ENCODE results near the gene LIN7B. TPM values are rescaled to one million over a fixed set of nuclear protein-coding genes. Genes with fewer than 3 reads are reported as not detected.
"Not testable (repeated sequence)": the region's sequence is repeated elsewhere in the genome, so short reads cannot be mapped to it uniquely, and the experiment has no call there.

LIN7B gene
- total and polyA plus RNA-seq, 2 of the 8 experiments (the other 6 are each of a cell fraction or from before 2014, with no cell fraction given): 4.1 to 4.2 TPM

- H2AFZ ChIP-seq (ENCODE audit: low read length); H2BK15ac ChIP-seq (ENCODE audit: low read length); H2BK12ac ChIP-seq (ENCODE audit: low read depth, low read length); DNase-seq (ENCODE audit: low read depth in 1 of 2, low spot score in 2 of 2); H2BK5ac ChIP-seq (ENCODE audit: low read depth, low read length); H4K20me1 ChIP-seq (replicated peaks in 1 of 2; ENCODE audit: control insufficient read depth in 1 of 2, insufficient read depth in 2 of 2, low read length in 2 of 2); H3K4me1 ChIP-seq (replicated peaks in 1 of 4; ENCODE audit: control insufficient read depth in 3 of 4, insufficient read depth in 4 of 4, low read length in 3 of 4); H3K79me1 ChIP-seq (ENCODE audit: low read depth, low read length); H2BK120ac ChIP-seq (replicated peaks; ENCODE audit: low read depth, low read length); FAIRE-seq; H2BK20ac ChIP-seq (ENCODE audit: low read length); H3K14ac ChIP-seq (ENCODE audit: insufficient read length); H3K4ac ChIP-seq (replicated peaks; ENCODE audit: insufficient read length, low read depth, low read length); H3K27ac ChIP-seq (ENCODE audit: low read depth, low read length); H3K36me3 ChIP-seq (ENCODE audit: control insufficient read depth in 2 of 4, insufficient read depth in 4 of 4, low read length in 3 of 4); H4K8ac ChIP-seq (ENCODE audit: extremely low read depth, insufficient read depth, low read length); H3K9me3 ChIP-seq (ENCODE audit: insufficient read depth in 2 of 2, low read depth in 1 of 2, low read length in 1 of 2); H4K91ac ChIP-seq (replicated peaks; ENCODE audit: insufficient read length, low read length); H3K9ac ChIP-seq (replicated peaks in 1 of 4; ENCODE audit: extremely low read depth in 1 of 4, low read depth in 3 of 4, low read length in 3 of 4); H3K18ac ChIP-seq (ENCODE audit: extremely low read depth, low read length); H2AK5ac ChIP-seq (ENCODE audit: low read depth, low read length); H4K5ac ChIP-seq (ENCODE audit: insufficient read length, low read depth, low read length); H3K56ac ChIP-seq (replicated peaks; ENCODE audit: insufficient read length, low read depth, low read length); H3K4me3 ChIP-seq (ENCODE audit: extremely low read depth in 1 of 4, insufficient read depth in 2 of 4, low read depth in 3 of 4, low read length in 4 of 4); H3K23ac ChIP-seq (ENCODE audit: insufficient read length); H3K4me2 ChIP-seq (ENCODE audit: insufficient read depth in 1 of 2, low read depth in 2 of 2, low read length in 2 of 2); H3K79me2 ChIP-seq (ENCODE audit: control insufficient read depth in 1 of 2, insufficient read depth in 2 of 2, low read length in 2 of 2): not testable (repeated sequence)
- 82% methylated on average over 9 of the region's 10 CpGs; no CpG with 5 or more reads in 1 of the 2 experiments for WGBS, 2 experiments (ENCODE audit: extremely low coverage in 1 of 2, insufficient coverage in 1 of 2, insufficient read length in 1 of 2, insufficient replicate concordance in 2 of 2, low coverage in 1 of 2, low lambda C conversion rate in 2 of 2, missing lambda C conversion rate in 1 of 2)
- POLR2A ChIA-PET (ENCODE audit: partially characterized antibody): interaction anchor here (1.4 to 2.1 kb wide), 4 partner anchors 9 to 24 kb away, joined by 4 to 7 read pairs (median 5); no protein-coding TSS in a partner anchor
- Histone ChIP-seq H3K27me3 (replicated peaks in 1 of 4; ENCODE audit: control insufficient read depth in 3 of 4, extremely low read depth in 1 of 4, insufficient read depth in 3 of 4, low read length in 3 of 4) (peaks cover 8 to 19% (median 17%) of the 10 kb centered on the region in 4 experiments), H3K23me2 (ENCODE audit: low read depth, low read length) (peaks cover 11% of the 10 kb centered on the region; the same call in 1 of the 2 replicates)
- CTCF ChIA-PET (ENCODE audit: partially characterized antibody): interaction anchor here (0.9 to 3.0 kb wide), 7 partner anchors 7 to 104 kb away, joined by 3 to 11 read pairs (median 7); no protein-coding TSS in a partner anchor
Observed at GRCh38 chr19:49121841-49122240, 7.7 kb downstream of the LIN7B start.

GRCh38 chr19:49123285-49123684, 9.1 kb downstream of the LIN7B start:
- CTCF ChIA-PET (ENCODE audit: partially characterized antibody): interaction anchor here (1.3 to 1.6 kb wide), 2 partner anchors 17 to 85 kb away, joined by 3 to 5 read pairs; no protein-coding TSS in a partner anchor

More at GRCh38 chr19:49123285-49123684, 9.1 kb downstream of the LIN7B start:
- not testable (repeated sequence) for H3K4me2 ChIP-seq (ENCODE audit: insufficient read depth in 1 of 2, low read depth in 2 of 2, low read length in 2 of 2); H3K4me3 ChIP-seq (ENCODE audit: extremely low read depth in 1 of 4, insufficient read depth in 2 of 4, low read depth in 3 of 4, low read length in 4 of 4); H4K91ac ChIP-seq (replicated peaks; ENCODE audit: insufficient read length, low read length); H3K18ac ChIP-seq (ENCODE audit: extremely low read depth, low read length); H3K79me1 ChIP-seq (ENCODE audit: low read depth, low read length); H3K79me2 ChIP-seq (ENCODE audit: control insufficient read depth in 1 of 2, insufficient read depth in 2 of 2, low read length in 2 of 2); H3K56ac ChIP-seq (replicated peaks; ENCODE audit: insufficient read length, low read depth, low read length); H3K9me3 ChIP-seq (ENCODE audit: insufficient read depth in 2 of 2, low read depth in 1 of 2, low read length in 1 of 2); H3K23ac ChIP-seq (ENCODE audit: insufficient read length); H2BK15ac ChIP-seq (ENCODE audit: low read length); H4K20me1 ChIP-seq (replicated peaks in 1 of 2; ENCODE audit: control insufficient read depth in 1 of 2, insufficient read depth in 2 of 2, low read length in 2 of 2); H3K36me3 ChIP-seq (ENCODE audit: control insufficient read depth in 2 of 4, insufficient read depth in 4 of 4, low read length in 3 of 4); H2BK12ac ChIP-seq (ENCODE audit: low read depth, low read length); H2AFZ ChIP-seq (ENCODE audit: low read length); H3K27ac ChIP-seq (ENCODE audit: low read depth, low read length); H2AK5ac ChIP-seq (ENCODE audit: low read depth, low read length); H2BK5ac ChIP-seq (ENCODE audit: low read depth, low read length); H3K14ac ChIP-seq (ENCODE audit: insufficient read length); H2BK20ac ChIP-seq (ENCODE audit: low read length); H3K4me1 ChIP-seq (replicated peaks in 1 of 4; ENCODE audit: control insufficient read depth in 3 of 4, insufficient read depth in 4 of 4, low read length in 3 of 4); H3K9ac ChIP-seq (replicated peaks in 1 of 4; ENCODE audit: extremely low read depth in 1 of 4, low read depth in 3 of 4, low read length in 3 of 4); H4K5ac ChIP-seq (ENCODE audit: insufficient read length, low read depth, low read length); H4K8ac ChIP-seq (ENCODE audit: extremely low read depth, insufficient read depth, low read length); FAIRE-seq; H2BK120ac ChIP-seq (replicated peaks; ENCODE audit: low read depth, low read length); DNase-seq (ENCODE audit: low read depth in 1 of 2, low spot score in 2 of 2); H3K4ac ChIP-seq (replicated peaks; ENCODE audit: insufficient read length, low read depth, low read length)
- POLR2A ChIA-PET (ENCODE audit: partially characterized antibody): interaction anchor here (0.8 kb wide), 1 partner anchor 20 kb away, joined by 3 read pairs; no protein-coding TSS in a partner anchor
- H3K27me3 ChIP-seq (replicated peaks in 1 of 4; ENCODE audit: control insufficient read depth in 3 of 4, extremely low read depth in 1 of 4, insufficient read depth in 3 of 4, low read length in 3 of 4): peaks cover 8 to 19% (median 17%) of the 10 kb centered on the region in 4 experiments
- WGBS, 2 experiments (ENCODE audit: extremely low coverage in 1 of 2, insufficient coverage in 1 of 2, insufficient read length in 1 of 2, insufficient replicate concordance in 2 of 2, low coverage in 1 of 2, low lambda C conversion rate in 2 of 2, missing lambda C conversion rate in 1 of 2): 86% methylated on average over 11 of the region's 11 CpGs; no CpG with 5 or more reads in 1 of the 2 experiments
- H3K23me2 ChIP-seq (ENCODE audit: low read depth, low read length): peaks cover 12% of the 10 kb centered on the region
